Measurements from ENCODE around the gene FAM120AOS.

- no peak for TF ChIP-seq TAF1 (IDR thresholded peaks at IDR 0.05; ENCODE audit: borderline replicate concordance, low read depth, low read length)
- TF ChIP-seq, protein P1, sequence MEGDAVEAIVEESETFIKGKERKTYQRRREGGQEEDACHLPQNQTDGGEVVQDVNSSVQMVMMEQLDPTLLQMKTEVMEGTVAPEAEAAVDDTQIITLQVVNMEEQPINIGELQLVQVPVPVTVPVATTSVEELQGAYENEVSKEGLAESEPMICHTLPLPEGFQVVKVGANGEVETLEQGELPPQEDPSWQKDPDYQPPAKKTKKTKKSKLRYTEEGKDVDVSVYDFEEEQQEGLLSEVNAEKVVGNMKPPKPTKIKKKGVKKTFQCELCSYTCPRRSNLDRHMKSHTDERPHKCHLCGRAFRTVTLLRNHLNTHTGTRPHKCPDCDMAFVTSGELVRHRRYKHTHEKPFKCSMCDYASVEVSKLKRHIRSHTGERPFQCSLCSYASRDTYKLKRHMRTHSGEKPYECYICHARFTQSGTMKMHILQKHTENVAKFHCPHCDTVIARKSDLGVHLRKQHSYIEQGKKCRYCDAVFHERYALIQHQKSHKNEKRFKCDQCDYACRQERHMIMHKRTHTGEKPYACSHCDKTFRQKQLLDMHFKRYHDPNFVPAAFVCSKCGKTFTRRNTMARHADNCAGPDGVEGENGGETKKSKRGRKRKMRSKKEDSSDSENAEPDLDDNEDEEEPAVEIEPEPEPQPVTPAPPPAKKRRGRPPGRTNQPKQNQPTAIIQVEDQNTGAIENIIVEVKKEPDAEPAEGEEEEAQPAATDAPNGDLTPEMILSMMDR (IDR thresholded peaks at IDR 0.05) = no peak
- no peak for TF ChIP-seq SIN3A (IDR thresholded peaks at IDR 0.05; ENCODE audit: borderline replicate concordance, low read depth, low read length)
- TF ChIP-seq NFIC (IDR thresholded peaks at IDR 0.05; ENCODE audit: borderline replicate concordance) = no peak
- TF ChIP-seq YY1 (IDR thresholded peaks at IDR 0.05; ENCODE audit: low read depth) = no peak
- no peak for TF ChIP-seq FOXM1 (IDR thresholded peaks at IDR 0.05; ENCODE audit: low read depth)
- TF ChIP-seq, protein P2, sequence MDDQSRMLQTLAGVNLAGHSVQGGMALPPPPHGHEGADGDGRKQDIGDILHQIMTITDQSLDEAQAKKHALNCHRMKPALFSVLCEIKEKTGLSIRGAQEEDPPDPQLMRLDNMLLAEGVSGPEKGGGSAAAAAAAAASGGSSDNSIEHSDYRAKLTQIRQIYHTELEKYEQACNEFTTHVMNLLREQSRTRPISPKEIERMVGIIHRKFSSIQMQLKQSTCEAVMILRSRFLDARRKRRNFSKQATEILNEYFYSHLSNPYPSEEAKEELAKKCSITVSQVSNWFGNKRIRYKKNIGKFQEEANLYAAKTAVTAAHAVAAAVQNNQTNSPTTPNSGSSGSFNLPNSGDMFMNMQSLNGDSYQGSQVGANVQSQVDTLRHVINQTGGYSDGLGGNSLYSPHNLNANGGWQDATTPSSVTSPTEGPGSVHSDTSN (IDR thresholded peaks at IDR 0.05) = no peak
- TF ChIP-seq POLR2AphosphoS5 (IDR thresholded peaks at IDR 0.05; ENCODE audit: low read depth, low read length) = no peak
- TF ChIP-seq RAD21 (IDR thresholded peaks at IDR 0.05; ENCODE audit: low read length) = no peak
- TF ChIP-seq USF1 (IDR thresholded peaks at IDR 0.05; ENCODE audit: borderline replicate concordance, low read depth) = no peak
- TF ChIP-seq, protein P3, sequence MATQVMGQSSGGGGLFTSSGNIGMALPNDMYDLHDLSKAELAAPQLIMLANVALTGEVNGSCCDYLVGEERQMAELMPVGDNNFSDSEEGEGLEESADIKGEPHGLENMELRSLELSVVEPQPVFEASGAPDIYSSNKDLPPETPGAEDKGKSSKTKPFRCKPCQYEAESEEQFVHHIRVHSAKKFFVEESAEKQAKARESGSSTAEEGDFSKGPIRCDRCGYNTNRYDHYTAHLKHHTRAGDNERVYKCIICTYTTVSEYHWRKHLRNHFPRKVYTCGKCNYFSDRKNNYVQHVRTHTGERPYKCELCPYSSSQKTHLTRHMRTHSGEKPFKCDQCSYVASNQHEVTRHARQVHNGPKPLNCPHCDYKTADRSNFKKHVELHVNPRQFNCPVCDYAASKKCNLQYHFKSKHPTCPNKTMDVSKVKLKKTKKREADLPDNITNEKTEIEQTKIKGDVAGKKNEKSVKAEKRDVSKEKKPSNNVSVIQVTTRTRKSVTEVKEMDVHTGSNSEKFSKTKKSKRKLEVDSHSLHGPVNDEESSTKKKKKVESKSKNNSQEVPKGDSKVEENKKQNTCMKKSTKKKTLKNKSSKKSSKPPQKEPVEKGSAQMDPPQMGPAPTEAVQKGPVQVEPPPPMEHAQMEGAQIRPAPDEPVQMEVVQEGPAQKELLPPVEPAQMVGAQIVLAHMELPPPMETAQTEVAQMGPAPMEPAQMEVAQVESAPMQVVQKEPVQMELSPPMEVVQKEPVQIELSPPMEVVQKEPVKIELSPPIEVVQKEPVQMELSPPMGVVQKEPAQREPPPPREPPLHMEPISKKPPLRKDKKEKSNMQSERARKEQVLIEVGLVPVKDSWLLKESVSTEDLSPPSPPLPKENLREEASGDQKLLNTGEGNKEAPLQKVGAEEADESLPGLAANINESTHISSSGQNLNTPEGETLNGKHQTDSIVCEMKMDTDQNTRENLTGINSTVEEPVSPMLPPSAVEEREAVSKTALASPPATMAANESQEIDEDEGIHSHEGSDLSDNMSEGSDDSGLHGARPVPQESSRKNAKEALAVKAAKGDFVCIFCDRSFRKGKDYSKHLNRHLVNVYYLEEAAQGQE (IDR thresholded peaks at IDR 0.05; ENCODE audit: low read depth, low read length) = no peak
Observed at GRCh38 chr9:93473411-93473810, 20.0 kb upstream of the FAM120AOS start.
